Activated T-helper 17 cell treated with anti-CD3 and anti-CD28 coated beads, Interleukin-2, amount 50 U/mL, for 72 hours (primary cell): ENCODE results near the gene SH3GL3. TPM values are rescaled to one million over a fixed set of nuclear protein-coding genes. Genes with fewer than 3 reads are reported as not detected.

Source experiments
- ATAC-seq: fragments of 150-1000 bp; cut with Tn5 transposase; replicated peaks from 2 replicates; pipeline ENCODE4 v1.10.0; 2021; ENCODE audit warnings: mild to moderate bottlenecking, moderate library complexity
- H3K27ac Mint-ChIP-seq: one replicate; pipeline ENCODE4 v1.8.0; 2022; ENCODE audit warnings: mixed read lengths
- H3K27me3 Mint-ChIP-seq: one replicate; pipeline ENCODE4 v1.8.0; 2022; ENCODE audit warnings: mixed read lengths
- H3K36me3 Mint-ChIP-seq: one replicate; pipeline ENCODE4 v1.8.0; 2022; ENCODE audit warnings: low read depth, mild to moderate bottlenecking, mixed read lengths
- H3K4me1 Mint-ChIP-seq: one replicate; pipeline ENCODE4 v1.8.0; 2022; ENCODE audit warnings: mixed read lengths
- H3K4me3 Mint-ChIP-seq: one replicate; pipeline ENCODE4 v1.8.0; 2022; ENCODE audit warnings: mild to moderate bottlenecking, mixed read lengths
- H3K9me3 Mint-ChIP-seq: one replicate; pipeline ENCODE4 v1.8.0; 2022; ENCODE audit warnings: mixed read lengths
- total RNA-seq, 2 donors: library from RNA; stranded (reverse); gene quantifications; one replicate each; pipeline ENCODE4 v1.2.3, GENCODE V29; 2022

The SH3GL3 gene
- total RNA-seq, 2 donors from 2014 or later = 0.74 TPM; not detected in 1

- Mint-ChIP-seq H3K4me1 (no peaks in the 10 kb centered on the region), H3K4me3 (no peak overlapping the region), H3K9me3 (no peaks in the 10 kb centered on the region), H3K36me3 (no peaks in the 10 kb centered on the region), H3K27ac (no peak overlapping the region), H3K27me3 (peaks cover 7% of the 10 kb centered on the region)
- no peak for ATAC-seq
These were observed 166.6 kb downstream of the SH3GL3 start for GRCh38 chr15:83613714-83614113.

- Mint-ChIP-seq H3K27me3 (peaks cover 3% of the 10 kb centered on the region), H3K9me3 (no peaks in the 10 kb centered on the region), H3K4me3 (no peak overlapping the region), H3K4me1 (no peaks in the 10 kb centered on the region), H3K36me3 (no peaks in the 10 kb centered on the region), H3K27ac (no peak overlapping the region)
- ATAC-seq = no peak
These were observed 169.7 kb downstream of the SH3GL3 start for GRCh38 chr15:83616840-83617239.

- ATAC-seq = peak; percentile 51
- H3K4me1 Mint-ChIP-seq = no peaks in the 10 kb centered on the region
- H3K27ac Mint-ChIP-seq = no peak overlapping the region
- no peaks in the 10 kb centered on the region for H3K9me3 Mint-ChIP-seq
- no peaks in the 10 kb centered on the region for H3K36me3 Mint-ChIP-seq
- peaks cover 4% of the 10 kb centered on the region for H3K27me3 Mint-ChIP-seq
- H3K4me3 Mint-ChIP-seq = no peak overlapping the region
These were observed 179.1 kb downstream of the SH3GL3 start for GRCh38 chr15:83626171-83626802.

- Mint-ChIP-seq H3K27ac (no peak overlapping the region), H3K36me3 (no peaks in the 10 kb centered on the region), H3K4me1 (no peaks in the 10 kb centered on the region), H3K27me3 (no peaks in the 10 kb centered on the region), H3K9me3 (no peaks in the 10 kb centered on the region), H3K4me3 (no peak overlapping the region)
- ATAC-seq = no peak
These were observed 184.4 kb downstream of the SH3GL3 start for GRCh38 chr15:83631534-83631933.

- Mint-ChIP-seq H3K36me3 (no peaks in the 10 kb centered on the region), H3K9me3 (peaks cover 27% of the 10 kb centered on the region), H3K27ac (no peak overlapping the region), H3K4me1 (no peaks in the 10 kb centered on the region), H3K4me3 (no peak overlapping the region), H3K27me3 (peaks cover 8% of the 10 kb centered on the region)
- ATAC-seq = no peak
These were observed 196.1 kb downstream of the SH3GL3 start for GRCh38 chr15:83643201-83643600.

- H3K4me3 Mint-ChIP-seq = no peak overlapping the region
- peaks cover 4% of the 10 kb centered on the region for H3K27me3 Mint-ChIP-seq
- no peaks in the 10 kb centered on the region for H3K36me3 Mint-ChIP-seq
- peaks cover 23% of the 10 kb centered on the region for H3K9me3 Mint-ChIP-seq
- no peaks in the 10 kb centered on the region for H3K4me1 Mint-ChIP-seq
- no peak for ATAC-seq
- no peak overlapping the region for H3K27ac Mint-ChIP-seq
These were observed 197.3 kb downstream of the SH3GL3 start for GRCh38 chr15:83644439-83644838.

- no peak for ATAC-seq
- peaks cover 21% of the 10 kb centered on the region for H3K27me3 Mint-ChIP-seq
These were observed 203.7 kb downstream of the SH3GL3 start for GRCh38 chr15:83650831-83651230.

GRCh38 chr15:83651541-83651940 lies 204.4 kb downstream of the SH3GL3 start:
- ATAC-seq = no peak
- Mint-ChIP-seq H3K27ac (no peak overlapping the region), H3K36me3 (no peaks in the 10 kb centered on the region), H3K27me3 (peaks cover 25% of the 10 kb centered on the region), H3K9me3 (no peaks in the 10 kb centered on the region), H3K4me1 (no peaks in the 10 kb centered on the region), H3K4me3 (no peak overlapping the region)

More at GRCh38 chr15:83650831-83651230, 203.7 kb downstream of the SH3GL3 start:
- no peaks in the 10 kb centered on the region for H3K36me3 Mint-ChIP-seq
- no peaks in the 10 kb centered on the region for H3K9me3 Mint-ChIP-seq
- H3K27ac Mint-ChIP-seq = no peak overlapping the region
- no peaks in the 10 kb centered on the region for H3K4me1 Mint-ChIP-seq
- H3K4me3 Mint-ChIP-seq = no peak overlapping the region

GRCh38 chr15:83652626-83653204 lies 205.6 kb downstream of the SH3GL3 start:
- H3K4me1 Mint-ChIP-seq = no peaks in the 10 kb centered on the region
- H3K27me3 Mint-ChIP-seq = peaks cover 32% of the 10 kb centered on the region
- H3K27ac Mint-ChIP-seq = no peak overlapping the region
- no peaks in the 10 kb centered on the region for H3K36me3 Mint-ChIP-seq
- no peak for ATAC-seq
- H3K9me3 Mint-ChIP-seq = no peaks in the 10 kb centered on the region
- no peak overlapping the region for H3K4me3 Mint-ChIP-seq

GRCh38 chr15:83653288-83653638 lies 206.1 kb downstream of the SH3GL3 start:
- no peak overlapping the region for H3K27ac Mint-ChIP-seq
- no peak for ATAC-seq
- no peak overlapping the region for H3K4me3 Mint-ChIP-seq
- H3K9me3 Mint-ChIP-seq = no peaks in the 10 kb centered on the region
- H3K27me3 Mint-ChIP-seq = peaks cover 32% of the 10 kb centered on the region
- H3K4me1 Mint-ChIP-seq = no peaks in the 10 kb centered on the region
- H3K36me3 Mint-ChIP-seq = no peaks in the 10 kb centered on the region

GRCh38 chr15:83653639-83654378 lies 206.7 kb downstream of the SH3GL3 start, which contains the start of gene ADAMTSL3:
Gene ADAMTSL3 (plus strand): TSS chr15:83654123. CDS start chr15:83655762, 1,639 bp downstream.
- ATAC-seq = no peak
- no peaks in the 10 kb centered on the region for H3K9me3 Mint-ChIP-seq

GRCh38 chr15:83654379-83655236 lies 207.5 kb downstream of the SH3GL3 start:
- ATAC-seq = no peak
- Mint-ChIP-seq H3K27ac (no peak overlapping the region), H3K27me3 (peaks cover 36% of the 10 kb centered on the region), H3K9me3 (no peaks in the 10 kb centered on the region), H3K36me3 (no peaks in the 10 kb centered on the region), H3K4me3 (no peak overlapping the region), H3K4me1 (no peaks in the 10 kb centered on the region)

More at GRCh38 chr15:83653639-83654378, 206.7 kb downstream of the SH3GL3 start, which contains the start of gene ADAMTSL3:
- Mint-ChIP-seq H3K27me3 (peaks cover 33% of the 10 kb centered on the region), H3K4me3 (no peak within 1 kb of the TSS), H3K27ac (no peak within 1 kb of the TSS), H3K4me1 (no peaks in the 10 kb centered on the region), H3K36me3 (no peaks in the 10 kb centered on the region)

- H3K27ac Mint-ChIP-seq = no peak overlapping the region
- H3K36me3 Mint-ChIP-seq = no peaks in the 10 kb centered on the region
- no peak for ATAC-seq
- no peak overlapping the region for H3K4me3 Mint-ChIP-seq
- peaks cover 31% of the 10 kb centered on the region for H3K27me3 Mint-ChIP-seq
- H3K9me3 Mint-ChIP-seq = no peaks in the 10 kb centered on the region
- no peaks in the 10 kb centered on the region for H3K4me1 Mint-ChIP-seq
These were observed 208.1 kb downstream of the SH3GL3 start for GRCh38 chr15:83655237-83655616.

GRCh38 chr15:83656192-83656591 lies 209.1 kb downstream of the SH3GL3 start:
- H3K9me3 Mint-ChIP-seq = no peaks in the 10 kb centered on the region
- H3K27ac Mint-ChIP-seq = no peak overlapping the region
- no peak for ATAC-seq
- H3K4me1 Mint-ChIP-seq = no peaks in the 10 kb centered on the region
- no peaks in the 10 kb centered on the region for H3K36me3 Mint-ChIP-seq
- H3K4me3 Mint-ChIP-seq = no peak overlapping the region
- H3K27me3 Mint-ChIP-seq = peaks cover 30% of the 10 kb centered on the region
